NCI-H69 (cell line): Measurements from ENCODE around the gene HMGN3.

ENCODE experiments used
- DNase-seq: peaks from one replicate; lab custom pipeline; 2025; lab: John Stamatoyannopoulos, UW

The HMGN3 gene

DNA sequence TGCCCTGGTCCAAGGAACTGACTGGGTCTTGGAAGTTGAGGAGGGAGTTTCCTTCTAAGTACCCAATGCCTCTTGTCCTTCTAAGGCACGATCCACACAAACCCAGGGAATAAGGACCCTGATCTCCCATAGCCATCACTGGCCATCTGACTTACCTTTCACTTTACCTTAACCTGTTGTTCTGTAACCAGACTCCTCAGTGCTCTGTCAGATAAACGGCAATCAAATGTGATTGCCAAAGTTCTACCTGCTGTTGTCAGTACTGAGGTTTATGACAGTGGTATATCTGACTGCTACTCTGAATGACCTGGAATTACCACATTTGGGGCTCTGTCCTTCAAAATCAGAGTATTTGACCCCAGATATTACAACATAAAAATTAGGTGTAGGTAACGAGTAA lies 49.8 kb downstream of the HMGN3 start:
- peak; percentile 27 for DNase-seq

GRCh38 chr6:79184086-79184485 lies 50.4 kb downstream of the HMGN3 start:
- DNase-seq, result no peak

- DNase-seq, result peak; percentile 96
Measured at GRCh38 chr6:79180052-79180451, 54.4 kb downstream of the HMGN3 start.

DNA sequence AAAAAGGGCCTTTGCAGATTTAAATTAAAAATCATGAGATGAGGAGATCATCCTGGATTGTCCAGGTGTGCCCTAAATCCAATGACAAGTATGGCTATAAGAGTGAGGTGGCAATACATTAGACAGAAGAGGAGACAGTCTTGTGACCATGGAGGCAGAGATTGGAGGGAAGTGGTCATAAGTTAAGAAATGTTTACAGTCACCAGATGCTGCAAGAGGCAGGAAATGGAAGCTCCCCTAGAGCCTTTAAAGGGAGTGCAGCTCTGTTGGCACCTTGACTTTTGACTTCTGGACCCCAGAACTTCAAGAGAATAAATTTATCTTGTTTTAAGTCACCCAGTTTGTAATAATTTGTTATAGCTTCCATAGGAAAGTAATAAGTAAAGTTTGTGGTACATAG lies 61.1 kb downstream of the HMGN3 start:
- peak; percentile 49 for DNase-seq

DNA sequence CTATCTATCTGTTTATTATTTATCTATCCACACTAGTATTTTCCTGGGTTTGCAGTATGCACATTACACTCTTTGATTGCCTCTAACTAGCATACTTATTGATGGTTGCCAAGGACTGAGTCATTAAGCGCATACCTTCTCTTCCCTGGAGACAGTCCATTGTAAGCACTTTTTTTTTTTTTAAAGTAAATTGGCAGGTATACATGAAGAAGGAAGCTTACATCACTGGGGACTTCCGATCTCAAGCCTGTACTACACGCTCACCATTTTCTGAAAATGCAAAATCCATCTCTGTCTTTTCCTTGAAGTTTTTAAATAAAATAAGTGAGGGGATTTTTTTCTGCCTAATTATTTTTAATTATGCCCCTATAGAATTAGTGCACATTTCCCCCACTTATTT lies 63.5 kb downstream of the HMGN3 start:
- DNase-seq, result peak; percentile 95

DNA sequence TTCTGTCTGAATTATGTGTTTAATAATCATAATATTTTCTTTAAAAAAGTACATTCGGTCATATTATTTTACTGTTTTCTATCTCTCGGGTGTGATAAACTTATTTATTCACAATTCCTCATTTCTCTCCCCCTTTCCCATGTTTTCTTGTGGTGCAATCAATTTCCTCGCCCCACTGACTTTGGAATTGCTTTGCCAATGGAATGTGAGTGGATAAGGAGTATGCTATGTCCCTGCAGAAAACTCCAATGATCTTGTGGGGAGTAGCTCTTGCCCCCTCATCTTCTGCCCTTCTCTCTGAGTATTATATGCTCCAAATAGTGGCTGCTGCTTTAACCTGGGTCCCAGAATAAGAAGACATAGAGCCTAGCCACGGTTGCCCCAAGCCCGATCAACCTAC lies 64.1 kb downstream of the HMGN3 start:
- no peak for DNase-seq

DNA sequence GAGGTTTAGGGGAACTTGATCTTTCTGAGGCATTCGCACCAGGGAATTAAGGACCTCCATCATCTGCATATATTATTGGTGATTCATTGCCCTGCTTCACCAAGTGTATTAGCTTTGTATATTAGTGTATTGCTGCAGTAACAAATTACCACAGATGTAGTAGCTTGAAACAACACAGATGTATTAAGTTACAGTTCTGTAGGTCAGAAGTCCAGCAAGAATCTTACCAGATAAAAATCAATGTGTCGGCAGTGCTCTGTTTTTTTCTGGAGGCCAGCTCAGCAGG lies 65.8 kb downstream of the HMGN3 start:
- DNase-seq, result no peak

DNA sequence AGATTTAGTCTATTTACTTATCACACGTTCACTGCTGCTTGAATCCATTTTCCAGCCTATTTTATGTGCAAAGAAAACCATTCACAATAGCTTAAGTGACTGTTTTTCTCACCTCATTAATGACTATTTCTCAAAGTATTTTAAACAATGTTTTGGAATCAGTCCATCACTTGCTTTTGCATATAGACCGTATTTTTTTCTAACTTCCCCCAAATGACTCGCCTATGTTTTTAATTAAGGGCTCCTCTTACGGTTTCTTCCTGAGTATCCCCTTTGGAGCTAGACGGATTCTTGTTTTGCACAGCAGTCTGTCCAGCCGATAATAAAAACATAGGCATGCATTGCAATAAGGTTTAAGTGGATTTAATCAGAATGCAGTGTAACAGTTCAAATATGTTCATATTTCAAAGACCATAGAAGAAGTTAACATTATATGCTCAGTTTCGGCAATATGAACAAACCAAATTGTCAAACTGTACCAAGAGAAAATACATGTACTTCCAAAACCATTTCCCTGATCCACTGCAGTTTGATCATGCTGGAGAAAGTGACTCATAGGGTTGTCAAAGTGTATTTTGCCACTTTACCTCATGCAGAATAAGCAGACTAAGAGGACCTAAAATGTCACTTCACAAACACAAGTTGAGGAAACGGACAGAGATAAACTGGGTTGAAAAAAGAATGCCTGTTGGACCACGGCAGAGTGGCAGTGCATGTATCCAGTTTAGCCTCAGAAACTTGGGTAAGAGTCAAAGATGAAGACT lies 66.4 kb downstream of the HMGN3 start:
- DNase-seq, result peak; percentile 47

GRCh38 chr6:79159846-79160245 lies 74.6 kb downstream of the HMGN3 start:
- DNase-seq, result no peak

- no peak for DNase-seq
Measured at GRCh38 chr6:79158856-79159516, 75.5 kb downstream of the HMGN3 start.

DNA sequence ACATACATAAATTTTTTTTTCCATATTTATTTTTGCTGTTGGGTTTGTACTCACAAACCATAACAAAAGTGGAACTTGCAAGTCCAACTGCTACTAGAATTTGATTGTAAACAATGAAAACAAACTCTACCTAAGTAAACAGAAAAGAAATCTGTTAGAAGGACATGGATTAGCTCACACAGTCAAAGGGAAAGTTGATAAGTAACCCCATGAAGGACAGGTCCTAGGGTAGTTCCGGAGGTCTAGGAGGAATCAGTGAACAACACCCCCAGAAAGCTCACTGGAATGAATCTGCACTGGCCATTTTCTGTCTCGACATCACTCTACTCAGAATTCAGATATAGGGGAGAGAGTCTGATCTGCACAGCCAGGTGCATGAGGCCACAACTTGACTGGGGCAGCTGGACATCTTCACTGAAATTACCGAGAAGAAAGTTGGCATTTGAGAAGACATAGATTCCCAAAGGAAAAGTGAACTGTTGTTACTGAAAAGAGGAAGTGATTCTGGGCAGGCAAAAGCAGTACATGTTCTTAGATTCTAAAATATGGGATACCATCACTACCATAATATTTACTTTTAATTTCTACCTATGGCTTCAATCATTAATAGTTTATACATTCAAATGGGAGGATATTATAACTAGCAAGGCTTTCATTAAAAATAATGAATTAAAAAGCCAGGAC lies 76.4 kb downstream of the HMGN3 start:
- DNase-seq, result no peak

DNA sequence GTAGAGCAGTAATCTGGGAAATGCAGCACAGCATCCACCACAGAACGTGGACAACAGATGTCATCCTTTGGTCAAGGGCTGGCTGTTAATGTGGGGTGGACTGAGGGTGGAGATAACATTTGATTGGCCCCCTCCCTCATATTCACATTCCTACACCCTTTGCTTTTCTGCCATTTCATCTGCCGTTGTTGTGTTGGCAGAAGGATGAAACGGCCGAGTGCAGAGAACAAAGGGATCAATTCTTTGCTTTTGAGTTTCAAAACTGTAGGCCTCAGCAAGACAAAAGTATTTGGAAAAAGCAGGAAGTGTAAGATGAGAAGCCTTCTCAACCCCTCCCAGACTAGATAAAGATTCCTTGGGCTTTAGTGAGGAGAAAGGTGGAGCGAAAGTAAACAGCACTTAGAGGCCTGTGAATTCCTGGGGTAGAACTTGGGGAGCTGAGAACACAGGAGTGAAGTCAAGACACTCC lies 82.2 kb downstream of the HMGN3 start:
- no peak for DNase-seq
